ENCODE measurements around the gene PKHD1.

Gene PKHD1, protein sequence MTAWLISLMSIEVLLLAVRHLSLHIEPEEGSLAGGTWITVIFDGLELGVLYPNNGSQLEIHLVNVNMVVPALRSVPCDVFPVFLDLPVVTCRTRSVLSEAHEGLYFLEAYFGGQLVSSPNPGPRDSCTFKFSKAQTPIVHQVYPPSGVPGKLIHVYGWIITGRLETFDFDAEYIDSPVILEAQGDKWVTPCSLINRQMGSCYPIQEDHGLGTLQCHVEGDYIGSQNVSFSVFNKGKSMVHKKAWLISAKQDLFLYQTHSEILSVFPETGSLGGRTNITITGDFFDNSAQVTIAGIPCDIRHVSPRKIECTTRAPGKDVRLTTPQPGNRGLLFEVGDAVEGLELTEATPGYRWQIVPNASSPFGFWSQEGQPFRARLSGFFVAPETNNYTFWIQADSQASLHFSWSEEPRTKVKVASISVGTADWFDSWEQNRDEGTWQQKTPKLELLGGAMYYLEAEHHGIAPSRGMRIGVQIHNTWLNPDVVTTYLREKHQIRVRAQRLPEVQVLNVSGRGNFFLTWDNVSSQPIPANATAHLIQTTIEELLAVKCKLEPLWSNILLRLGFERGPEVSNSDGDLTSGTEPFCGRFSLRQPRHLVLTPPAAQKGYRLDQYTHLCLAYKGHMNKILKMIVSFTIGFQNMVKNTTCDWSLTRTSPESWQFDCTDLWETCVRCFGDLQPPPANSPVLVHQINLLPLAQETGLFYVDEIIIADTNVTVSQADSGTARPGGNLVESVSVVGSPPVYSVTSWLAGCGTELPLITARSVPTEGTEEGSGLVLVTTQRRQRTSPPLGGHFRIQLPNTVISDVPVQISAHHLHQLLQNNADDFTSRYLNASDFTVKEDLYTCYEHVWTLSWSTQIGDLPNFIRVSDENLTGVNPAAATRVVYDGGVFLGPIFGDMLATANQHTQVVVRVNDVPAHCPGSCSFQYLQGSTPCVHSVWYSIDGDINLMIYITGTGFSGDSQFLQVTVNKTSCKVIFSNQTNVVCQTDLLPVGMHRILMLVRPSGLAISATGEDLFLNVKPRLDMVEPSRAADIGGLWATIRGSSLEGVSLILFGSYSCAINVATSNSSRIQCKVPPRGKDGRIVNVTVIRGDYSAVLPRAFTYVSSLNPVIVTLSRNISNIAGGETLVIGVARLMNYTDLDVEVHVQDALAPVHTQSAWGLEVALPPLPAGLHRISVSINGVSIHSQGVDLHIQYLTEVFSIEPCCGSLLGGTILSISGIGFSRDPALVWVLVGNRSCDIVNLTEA (N-terminal part only)

DNA sequence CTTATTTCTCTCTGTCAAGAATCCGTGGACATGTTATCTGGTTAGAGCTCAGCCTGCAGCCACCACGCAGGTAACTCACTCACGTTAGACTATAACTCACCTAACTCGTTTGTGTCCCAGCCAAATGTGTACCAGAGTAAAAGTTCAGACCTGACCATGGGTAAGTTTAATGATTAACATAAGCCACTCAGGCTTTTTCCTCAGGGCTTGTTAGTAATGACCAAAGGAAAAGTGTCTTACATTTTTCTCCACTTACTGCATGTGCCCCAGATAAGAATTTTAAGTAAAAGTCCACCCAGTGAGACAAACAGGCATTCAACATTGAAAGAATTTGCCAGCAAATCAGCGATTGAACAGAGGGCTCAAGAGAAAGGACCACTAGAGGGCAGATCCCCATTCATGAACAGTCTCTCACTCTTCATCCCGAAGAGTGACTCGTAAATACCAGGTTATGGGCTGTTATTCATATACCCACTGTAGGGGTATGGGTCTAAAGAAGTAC lies at the start of gene PKHD1:
Gene PKHD1 (minus strand): TSS at position 116 of the 502 bp plus-strand sequence. CDS start 2,680 bp downstream, outside the sequence.
- no peak within 1 kb of the TSS for H3K27ac Mint-ChIP-seq
- H3K4me1 Mint-ChIP-seq (ENCODE audit: low read depth): no peaks in the 10 kb centered on the region
- H3K4me3 Mint-ChIP-seq: no peak within 1 kb of the TSS
- no peaks in the 10 kb centered on the region for H3K36me3 Mint-ChIP-seq (ENCODE audit: low read depth)
- H3K27me3 Mint-ChIP-seq: peaks cover 2% of the 10 kb centered on the region
- H3K9me3 Mint-ChIP-seq: no peaks in the 10 kb centered on the region
- intact Hi-C loops (cut with micrococcal nuclease): no loop called here

DNA sequence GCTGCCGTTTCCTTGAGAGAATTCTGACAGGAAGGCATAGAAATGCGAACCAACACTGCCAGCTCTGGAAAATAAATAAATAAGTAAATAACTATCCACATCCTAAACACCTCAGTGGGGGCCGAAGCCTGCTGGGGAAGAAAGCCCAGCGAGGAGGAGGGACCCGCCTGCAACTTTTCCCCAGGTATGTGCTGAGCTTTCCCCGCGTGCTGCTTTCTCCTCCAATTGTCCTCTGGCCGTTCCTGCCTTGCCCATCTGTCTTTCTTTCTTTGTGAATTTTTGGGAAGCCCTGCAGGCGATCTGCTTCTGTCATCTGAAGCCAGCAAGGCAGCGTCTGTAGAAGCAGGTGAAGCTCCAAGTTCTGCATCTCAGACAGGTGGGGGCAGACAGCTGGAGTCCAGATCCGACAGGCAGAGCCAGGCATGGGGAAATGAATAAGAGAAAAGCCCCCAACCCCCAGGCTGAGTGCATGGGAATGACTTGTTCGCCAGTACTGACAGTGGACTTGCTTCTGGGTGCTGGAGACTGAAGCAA lies 49.6 kb upstream of the PKHD1 start:
- Mint-ChIP-seq H3K36me3 (ENCODE audit: low read depth) (no peaks in the 10 kb centered on the region), H3K4me3 (no peak overlapping the region), H3K4me1 (ENCODE audit: low read depth) (no peaks in the 10 kb centered on the region), H3K9me3 (no peaks in the 10 kb centered on the region), H3K27me3 (no peaks in the 10 kb centered on the region), H3K27ac (no peak overlapping the region)
- intact Hi-C loops (cut with micrococcal nuclease): no loop called here

DNA sequence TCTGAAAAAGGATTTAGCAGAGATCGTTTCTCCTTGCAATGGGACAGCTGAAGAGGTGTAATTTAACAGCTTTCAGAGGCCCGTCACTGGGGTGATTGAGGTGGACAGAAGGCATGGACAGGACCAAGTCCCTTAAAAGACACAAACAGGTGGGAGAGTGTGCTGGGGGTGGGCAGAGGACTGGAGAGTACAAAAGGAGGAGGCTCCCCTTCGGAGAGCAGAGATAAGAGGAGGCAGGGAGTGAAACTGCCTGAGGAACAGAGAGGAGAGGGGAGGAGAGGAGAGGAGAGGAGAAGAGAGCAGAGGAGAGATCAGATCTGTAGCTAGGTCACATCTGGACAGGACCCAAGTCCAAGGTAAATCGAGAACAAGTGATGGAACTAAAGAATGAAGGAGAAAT lies 48.6 kb upstream of the PKHD1 start:
- H3K4me1 Mint-ChIP-seq (ENCODE audit: low read depth): no peaks in the 10 kb centered on the region
- H3K4me3 Mint-ChIP-seq: no peak overlapping the region
- intact Hi-C loops (cut with micrococcal nuclease): no loop called here
- H3K36me3 Mint-ChIP-seq (ENCODE audit: low read depth): no peaks in the 10 kb centered on the region
- H3K9me3 Mint-ChIP-seq: no peaks in the 10 kb centered on the region
- no peak overlapping the region for H3K27ac Mint-ChIP-seq
- H3K27me3 Mint-ChIP-seq: no peaks in the 10 kb centered on the region

DNA sequence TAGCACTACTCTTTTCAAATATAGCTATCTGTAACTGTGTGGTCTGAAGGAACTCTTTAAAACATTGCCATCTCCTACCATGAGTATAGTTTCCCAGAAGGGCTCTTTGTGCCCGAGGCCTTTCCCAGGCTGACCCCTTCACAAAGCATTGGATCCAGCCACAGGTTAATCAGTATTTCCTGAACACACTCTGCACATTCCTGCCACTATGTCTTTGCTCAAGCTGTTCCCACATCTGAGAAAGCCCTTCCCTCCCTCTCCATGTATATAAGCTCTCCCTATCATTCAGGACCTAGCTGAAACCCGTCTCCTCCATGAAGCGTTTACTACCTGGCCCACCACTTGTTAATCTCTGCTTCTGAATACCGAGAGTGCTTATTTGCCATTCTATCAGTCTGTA lies 47.8 kb upstream of the PKHD1 start:
- Mint-ChIP-seq H3K27me3 (no peaks in the 10 kb centered on the region), H3K4me3 (no peak overlapping the region), H3K9me3 (no peaks in the 10 kb centered on the region), H3K4me1 (ENCODE audit: low read depth) (no peaks in the 10 kb centered on the region), H3K36me3 (ENCODE audit: low read depth) (no peaks in the 10 kb centered on the region), H3K27ac (no peak overlapping the region)
- intact Hi-C loops (cut with micrococcal nuclease): no loop called here

DNA sequence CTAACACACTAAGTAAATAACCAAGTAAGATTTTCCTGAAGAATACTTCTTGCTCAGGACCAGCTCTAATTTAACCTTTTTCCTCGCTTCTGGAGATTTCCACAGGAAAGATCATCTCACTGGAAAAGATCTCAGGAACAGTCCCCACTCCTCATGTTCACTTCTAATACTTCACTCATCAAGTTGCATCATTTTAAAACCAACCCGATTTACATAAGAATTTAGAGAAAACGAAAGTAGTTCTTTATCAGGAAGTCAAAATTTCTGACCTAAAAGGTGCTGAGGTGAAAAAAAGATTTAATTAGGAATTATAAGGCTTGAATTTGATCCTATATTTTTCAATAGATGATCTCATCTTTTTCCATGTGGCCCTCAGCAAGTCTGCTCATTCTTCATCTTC lies 46.6 kb upstream of the PKHD1 start:
- intact Hi-C loops (cut with micrococcal nuclease): no loop called here
- Mint-ChIP-seq H3K27ac (no peak overlapping the region), H3K9me3 (no peaks in the 10 kb centered on the region), H3K27me3 (no peaks in the 10 kb centered on the region), H3K4me3 (no peak overlapping the region), H3K36me3 (ENCODE audit: low read depth) (no peaks in the 10 kb centered on the region), H3K4me1 (ENCODE audit: low read depth) (no peaks in the 10 kb centered on the region)

DNA sequence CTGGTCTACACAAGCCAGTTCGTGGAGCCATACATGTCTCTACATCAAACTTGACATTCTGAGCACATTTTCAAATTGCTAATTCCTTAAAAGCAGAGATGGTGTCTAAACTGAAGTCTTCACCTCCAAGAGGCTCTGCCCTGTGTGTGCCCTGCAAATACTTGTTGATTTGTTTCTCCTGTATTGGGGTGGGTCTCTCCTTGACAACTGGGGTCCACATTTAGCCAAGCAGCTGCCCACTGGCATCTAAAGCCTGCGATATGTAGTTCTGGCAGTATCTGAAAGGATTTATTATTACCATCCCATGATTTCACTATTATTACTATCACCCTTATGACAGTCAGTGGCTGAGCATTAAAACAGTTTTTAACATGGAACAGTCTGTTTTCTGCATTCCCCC lies 45.9 kb upstream of the PKHD1 start:
- Mint-ChIP-seq H3K27ac (no peak overlapping the region), H3K9me3 (no peaks in the 10 kb centered on the region), H3K4me3 (no peak overlapping the region), H3K36me3 (ENCODE audit: low read depth) (no peaks in the 10 kb centered on the region), H3K4me1 (ENCODE audit: low read depth) (no peaks in the 10 kb centered on the region), H3K27me3 (no peaks in the 10 kb centered on the region)
- intact Hi-C loops (cut with micrococcal nuclease): no loop called here

DNA sequence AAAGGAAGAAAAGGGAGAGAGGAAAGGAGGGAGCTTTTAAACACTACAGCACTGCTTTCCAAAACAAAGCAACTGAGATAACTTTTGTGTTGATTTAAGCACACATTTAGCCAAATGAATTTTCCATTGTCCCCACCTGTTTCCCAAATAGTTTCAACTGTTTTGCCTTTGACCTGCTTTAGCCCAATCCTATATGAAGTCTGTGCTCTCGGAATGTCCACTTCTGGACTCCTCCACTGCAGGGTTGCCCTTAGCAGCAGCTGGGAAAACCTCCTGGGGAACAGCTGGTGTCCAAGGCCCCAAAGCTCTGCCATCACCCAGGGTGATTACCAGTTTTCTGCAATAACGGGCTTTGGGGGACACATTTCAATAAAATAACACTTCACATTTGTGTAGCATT lies 44.9 kb upstream of the PKHD1 start:
- no peak overlapping the region for H3K4me3 Mint-ChIP-seq
- no peak overlapping the region for H3K27ac Mint-ChIP-seq
- H3K27me3 Mint-ChIP-seq: no peaks in the 10 kb centered on the region
- H3K36me3 Mint-ChIP-seq (ENCODE audit: low read depth): no peaks in the 10 kb centered on the region
- H3K4me1 Mint-ChIP-seq (ENCODE audit: low read depth): no peaks in the 10 kb centered on the region
- H3K9me3 Mint-ChIP-seq: no peaks in the 10 kb centered on the region
- intact Hi-C loops (cut with micrococcal nuclease): no loop called here

DNA sequence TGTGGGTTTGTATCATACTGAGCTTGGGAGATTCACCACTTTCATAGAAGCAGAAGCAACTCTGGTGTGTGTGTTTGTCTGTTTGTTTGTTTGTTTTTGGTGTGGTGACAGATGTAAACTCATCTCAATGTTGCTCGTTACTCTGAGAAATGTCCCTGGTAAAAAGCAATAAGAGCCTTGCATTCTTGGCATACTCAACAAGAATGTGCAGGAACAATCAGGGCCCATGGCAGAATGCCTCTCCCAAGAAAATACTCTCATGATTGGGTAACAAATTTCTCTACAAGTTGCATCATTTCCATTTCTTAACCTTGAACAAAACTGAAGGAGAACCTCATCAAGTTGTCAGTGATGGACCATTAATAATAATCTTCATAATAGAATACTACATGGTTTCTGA lies 43.0 kb upstream of the PKHD1 start:
- intact Hi-C loops (cut with micrococcal nuclease): no loop called here
- H3K27ac Mint-ChIP-seq: no peak overlapping the region
- no peak overlapping the region for H3K4me3 Mint-ChIP-seq
- no peaks in the 10 kb centered on the region for H3K9me3 Mint-ChIP-seq
- H3K36me3 Mint-ChIP-seq (ENCODE audit: low read depth): no peaks in the 10 kb centered on the region
- H3K27me3 Mint-ChIP-seq: no peaks in the 10 kb centered on the region
- H3K4me1 Mint-ChIP-seq (ENCODE audit: low read depth): no peaks in the 10 kb centered on the region

DNA sequence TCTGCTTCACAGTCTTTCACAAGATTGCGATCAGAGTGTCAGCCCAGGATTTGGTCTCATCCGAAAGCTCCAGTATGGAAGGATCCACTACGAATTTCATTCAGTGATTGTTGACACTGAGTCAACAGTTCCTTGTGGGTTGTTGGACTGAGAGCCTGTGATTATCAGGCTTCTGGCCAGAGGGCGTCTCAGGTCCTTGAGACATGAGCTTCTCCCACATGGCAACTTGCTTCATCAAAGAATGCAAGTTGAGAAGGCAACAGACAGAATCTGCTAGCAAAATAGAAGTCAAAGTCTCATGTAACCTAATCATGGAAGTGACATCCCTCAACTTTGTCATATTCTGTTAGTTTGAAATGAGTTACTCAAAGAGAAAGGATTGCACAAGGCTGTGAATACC lies 40.5 kb upstream of the PKHD1 start:
- Mint-ChIP-seq H3K4me3 (no peak overlapping the region), H3K4me1 (ENCODE audit: low read depth) (no peaks in the 10 kb centered on the region), H3K36me3 (ENCODE audit: low read depth) (no peaks in the 10 kb centered on the region), H3K27me3 (no peaks in the 10 kb centered on the region), H3K9me3 (no peaks in the 10 kb centered on the region), H3K27ac (no peak overlapping the region)
- intact Hi-C loops (cut with micrococcal nuclease): no loop called here

DNA sequence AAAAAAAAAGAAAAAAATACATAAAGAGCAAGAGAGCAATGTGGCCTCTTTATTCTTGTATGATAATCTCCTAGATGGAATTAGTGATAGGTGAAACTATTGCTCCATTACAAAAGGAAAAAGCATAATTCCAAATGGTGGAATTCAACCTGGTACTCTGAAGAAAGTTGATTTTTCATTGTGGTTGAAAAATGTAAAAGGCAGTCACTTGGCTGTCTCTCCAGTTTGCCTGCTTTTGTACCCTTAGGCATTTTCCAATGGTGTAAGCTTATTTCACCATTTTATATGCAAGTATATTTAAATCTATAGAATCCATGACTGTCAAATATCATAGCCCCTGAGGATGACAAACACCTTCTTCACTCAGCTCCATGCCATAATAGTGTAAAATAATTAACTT lies 38.8 kb upstream of the PKHD1 start:
- H3K4me3 Mint-ChIP-seq: no peak overlapping the region
- intact Hi-C loops (cut with micrococcal nuclease): no loop called here
- H3K9me3 Mint-ChIP-seq: peaks cover 6% of the 10 kb centered on the region
- no peaks in the 10 kb centered on the region for H3K27me3 Mint-ChIP-seq
- no peak overlapping the region for H3K27ac Mint-ChIP-seq
- no peaks in the 10 kb centered on the region for H3K36me3 Mint-ChIP-seq (ENCODE audit: low read depth)
- H3K4me1 Mint-ChIP-seq (ENCODE audit: low read depth): no peaks in the 10 kb centered on the region

DNA sequence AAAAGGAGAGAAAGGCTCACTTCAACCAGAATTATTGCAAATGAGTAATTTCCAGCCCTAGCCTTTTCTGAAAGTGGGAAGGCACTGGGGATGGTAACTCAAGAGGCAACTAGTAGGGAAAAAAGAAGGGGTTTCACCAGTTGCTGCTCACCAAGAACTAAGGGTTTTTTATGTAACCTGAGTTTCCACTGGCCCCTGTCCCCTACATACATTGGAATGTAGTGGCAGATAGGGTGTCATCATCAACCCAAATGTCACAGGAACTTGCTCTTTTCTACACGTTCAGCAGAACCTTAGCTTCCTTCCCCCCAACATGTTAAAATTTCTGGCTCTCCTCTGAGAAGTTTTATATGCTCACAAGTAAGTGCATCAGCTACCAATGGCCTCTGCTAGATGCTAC lies 38.2 kb upstream of the PKHD1 start:
- Mint-ChIP-seq H3K4me1 (ENCODE audit: low read depth) (no peaks in the 10 kb centered on the region), H3K36me3 (ENCODE audit: low read depth) (no peaks in the 10 kb centered on the region), H3K27me3 (no peaks in the 10 kb centered on the region), H3K4me3 (no peak overlapping the region), H3K9me3 (peaks cover 9% of the 10 kb centered on the region), H3K27ac (no peak overlapping the region)
- intact Hi-C loops (cut with micrococcal nuclease): no loop called here

DNA sequence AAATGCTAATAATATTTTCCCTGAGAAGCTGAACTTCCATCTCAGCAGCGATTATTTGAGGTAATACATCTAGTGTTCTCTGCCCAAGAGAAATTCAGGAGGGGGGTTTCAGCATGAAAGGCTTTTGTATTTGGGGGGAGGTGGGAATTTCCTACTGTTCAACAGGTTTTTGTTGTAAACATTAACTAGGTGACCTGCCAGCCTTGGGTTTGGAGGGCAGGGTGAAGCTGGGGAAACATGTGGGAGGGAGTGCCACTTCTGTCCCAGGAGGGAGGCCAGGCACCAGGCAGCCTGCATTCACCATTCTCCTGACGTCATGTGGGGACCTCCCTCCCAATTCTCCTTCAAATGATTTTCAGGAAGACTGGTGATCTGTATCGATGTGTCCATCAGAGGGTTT lies 37.7 kb upstream of the PKHD1 start:
- Mint-ChIP-seq H3K36me3 (ENCODE audit: low read depth) (no peaks in the 10 kb centered on the region), H3K27me3 (no peaks in the 10 kb centered on the region), H3K4me3 (no peak overlapping the region), H3K4me1 (ENCODE audit: low read depth) (no peaks in the 10 kb centered on the region), H3K9me3 (peaks cover 9% of the 10 kb centered on the region), H3K27ac (no peak overlapping the region)
- intact Hi-C loops (cut with micrococcal nuclease): no loop called here

DNA sequence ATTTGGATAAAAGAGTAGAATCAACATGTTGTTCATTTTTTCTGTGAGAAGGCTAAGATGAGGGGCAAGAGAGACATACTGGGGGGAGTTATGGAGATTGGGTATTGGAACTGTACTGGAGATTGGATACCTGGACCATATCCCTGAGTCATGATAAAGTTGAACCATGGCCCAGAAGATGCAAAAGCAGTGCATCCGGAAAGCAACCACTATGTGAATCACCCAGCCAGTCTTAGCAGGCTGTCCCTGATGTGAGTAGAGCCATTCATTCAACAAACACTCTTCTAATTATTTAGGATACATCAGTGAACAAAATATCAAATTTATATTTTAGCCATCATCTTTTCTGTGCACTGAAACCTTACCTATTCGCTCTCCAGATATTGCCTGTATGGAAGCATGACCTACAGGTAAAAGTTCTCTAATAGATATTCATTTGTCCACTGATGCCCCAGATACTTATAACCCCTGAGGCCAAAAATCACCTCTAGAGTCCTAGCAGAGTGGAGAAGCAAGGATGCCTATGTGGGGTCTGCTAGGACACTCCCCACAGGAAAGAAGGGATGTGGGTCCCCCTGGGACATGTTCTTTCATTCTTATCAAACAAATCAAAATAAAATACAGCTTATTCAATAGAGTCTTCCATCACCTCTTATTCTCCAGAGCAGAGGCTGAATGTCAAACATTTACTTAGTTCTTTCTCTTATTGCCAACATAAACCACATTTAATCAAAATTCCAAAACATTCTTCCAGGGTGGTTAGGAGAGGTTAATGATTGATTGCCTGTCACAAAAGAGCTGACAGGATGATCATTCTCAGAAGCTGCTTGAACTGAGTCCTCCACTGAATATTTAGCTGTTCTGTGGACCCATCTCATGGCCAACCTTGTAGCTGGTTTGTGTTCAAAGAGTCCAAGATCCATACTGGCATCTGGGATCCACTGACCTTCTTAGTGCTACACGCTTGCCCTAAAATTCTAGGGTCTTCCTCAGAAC lies 37.0 kb upstream of the PKHD1 start:
- H3K27ac Mint-ChIP-seq: no peak overlapping the region
- no peaks in the 10 kb centered on the region for H3K4me1 Mint-ChIP-seq (ENCODE audit: low read depth)
- H3K36me3 Mint-ChIP-seq (ENCODE audit: low read depth): no peaks in the 10 kb centered on the region
- no peak overlapping the region for H3K4me3 Mint-ChIP-seq
- H3K27me3 Mint-ChIP-seq: no peaks in the 10 kb centered on the region
- H3K9me3 Mint-ChIP-seq: peaks cover 9% of the 10 kb centered on the region
- intact Hi-C loops (cut with micrococcal nuclease): no loop called here

Data from dendritic cell treated with granulocyte-macrophage colony-stimulating factor and Interleukin-4, amounts not matched to agents 40 ng/mL and 50 ng/mL, for 4 days (primary cell).